ENCODE results near the gene TTYH2.

- TF ChIP-seq, protein P1, sequence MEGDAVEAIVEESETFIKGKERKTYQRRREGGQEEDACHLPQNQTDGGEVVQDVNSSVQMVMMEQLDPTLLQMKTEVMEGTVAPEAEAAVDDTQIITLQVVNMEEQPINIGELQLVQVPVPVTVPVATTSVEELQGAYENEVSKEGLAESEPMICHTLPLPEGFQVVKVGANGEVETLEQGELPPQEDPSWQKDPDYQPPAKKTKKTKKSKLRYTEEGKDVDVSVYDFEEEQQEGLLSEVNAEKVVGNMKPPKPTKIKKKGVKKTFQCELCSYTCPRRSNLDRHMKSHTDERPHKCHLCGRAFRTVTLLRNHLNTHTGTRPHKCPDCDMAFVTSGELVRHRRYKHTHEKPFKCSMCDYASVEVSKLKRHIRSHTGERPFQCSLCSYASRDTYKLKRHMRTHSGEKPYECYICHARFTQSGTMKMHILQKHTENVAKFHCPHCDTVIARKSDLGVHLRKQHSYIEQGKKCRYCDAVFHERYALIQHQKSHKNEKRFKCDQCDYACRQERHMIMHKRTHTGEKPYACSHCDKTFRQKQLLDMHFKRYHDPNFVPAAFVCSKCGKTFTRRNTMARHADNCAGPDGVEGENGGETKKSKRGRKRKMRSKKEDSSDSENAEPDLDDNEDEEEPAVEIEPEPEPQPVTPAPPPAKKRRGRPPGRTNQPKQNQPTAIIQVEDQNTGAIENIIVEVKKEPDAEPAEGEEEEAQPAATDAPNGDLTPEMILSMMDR (conservative IDR thresholded peaks at IDR 0.05; ENCODE audit: low read depth in 2 of 2), result no peak
- TF ChIP-seq STAT1 (IDR thresholded peaks at IDR 0.05; ENCODE audit: unreplicated experiment), result no peak
- TF ChIP-seq POLR2AphosphoS5 (IDR thresholded peaks at IDR 0.05; ENCODE audit: low read depth), result no peak
- no peak for TF ChIP-seq ZNF331 (CRISPR knock-in tag; IDR thresholded peaks at IDR 0.05; ENCODE audit: low read depth)
- no peak for TF ChIP-seq REST (IDR thresholded peaks at IDR 0.05; ENCODE audit: unreplicated experiment)
- TF ChIP-seq EZH2 (IDR thresholded peaks at IDR 0.05; ENCODE audit: low read depth, unreplicated experiment), result no peak
- TF ChIP-seq EZH2phosphoT487 (IDR thresholded peaks at IDR 0.05; ENCODE audit: unreplicated experiment), result no peak
- no peak for TF ChIP-seq ZNF114 (CRISPR knock-in tag; IDR thresholded peaks at IDR 0.05)
- TF ChIP-seq CREB1 (CRISPR knock-in tag; IDR thresholded peaks at IDR 0.05; ENCODE audit: low read depth), result no peak
- TF ChIP-seq, protein P2, sequence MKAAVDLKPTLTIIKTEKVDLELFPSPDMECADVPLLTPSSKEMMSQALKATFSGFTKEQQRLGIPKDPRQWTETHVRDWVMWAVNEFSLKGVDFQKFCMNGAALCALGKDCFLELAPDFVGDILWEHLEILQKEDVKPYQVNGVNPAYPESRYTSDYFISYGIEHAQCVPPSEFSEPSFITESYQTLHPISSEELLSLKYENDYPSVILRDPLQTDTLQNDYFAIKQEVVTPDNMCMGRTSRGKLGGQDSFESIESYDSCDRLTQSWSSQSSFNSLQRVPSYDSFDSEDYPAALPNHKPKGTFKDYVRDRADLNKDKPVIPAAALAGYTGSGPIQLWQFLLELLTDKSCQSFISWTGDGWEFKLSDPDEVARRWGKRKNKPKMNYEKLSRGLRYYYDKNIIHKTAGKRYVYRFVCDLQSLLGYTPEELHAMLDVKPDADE (IDR thresholded peaks at IDR 0.05), result no peak
- TF ChIP-seq JUNB (IDR thresholded peaks at IDR 0.05; ENCODE audit: unreplicated experiment), result no peak
- no peak for TF ChIP-seq NANOG (IDR thresholded peaks at IDR 0.05; ENCODE audit: borderline replicate concordance)
Measured at GRCh38 chr17:74309902-74310301, 96.5 kb downstream of the TTYH2 start.
